Measurements from ENCODE around the gene TRIM14.
"Not testable (repeated sequence)": the region's sequence is repeated elsewhere in the genome, so short reads cannot be mapped to it uniquely, and the experiment has no call there.

TRIM14 gene

GRCh38 chr9:98140503-98140902 is 21.5 kb upstream of the TRIM14 start:
- DNase-seq: no peak

GRCh38 chr9:98136489-98136888 is 17.5 kb upstream of the TRIM14 start:
- no peak for DNase-seq

GRCh38 chr9:98135938-98136337 is 16.9 kb upstream of the TRIM14 start:
- no peak for DNase-seq

- DNase-seq: no peak
These were observed 16.5 kb upstream of the TRIM14 start for GRCh38 chr9:98135558-98135934.

DNA sequence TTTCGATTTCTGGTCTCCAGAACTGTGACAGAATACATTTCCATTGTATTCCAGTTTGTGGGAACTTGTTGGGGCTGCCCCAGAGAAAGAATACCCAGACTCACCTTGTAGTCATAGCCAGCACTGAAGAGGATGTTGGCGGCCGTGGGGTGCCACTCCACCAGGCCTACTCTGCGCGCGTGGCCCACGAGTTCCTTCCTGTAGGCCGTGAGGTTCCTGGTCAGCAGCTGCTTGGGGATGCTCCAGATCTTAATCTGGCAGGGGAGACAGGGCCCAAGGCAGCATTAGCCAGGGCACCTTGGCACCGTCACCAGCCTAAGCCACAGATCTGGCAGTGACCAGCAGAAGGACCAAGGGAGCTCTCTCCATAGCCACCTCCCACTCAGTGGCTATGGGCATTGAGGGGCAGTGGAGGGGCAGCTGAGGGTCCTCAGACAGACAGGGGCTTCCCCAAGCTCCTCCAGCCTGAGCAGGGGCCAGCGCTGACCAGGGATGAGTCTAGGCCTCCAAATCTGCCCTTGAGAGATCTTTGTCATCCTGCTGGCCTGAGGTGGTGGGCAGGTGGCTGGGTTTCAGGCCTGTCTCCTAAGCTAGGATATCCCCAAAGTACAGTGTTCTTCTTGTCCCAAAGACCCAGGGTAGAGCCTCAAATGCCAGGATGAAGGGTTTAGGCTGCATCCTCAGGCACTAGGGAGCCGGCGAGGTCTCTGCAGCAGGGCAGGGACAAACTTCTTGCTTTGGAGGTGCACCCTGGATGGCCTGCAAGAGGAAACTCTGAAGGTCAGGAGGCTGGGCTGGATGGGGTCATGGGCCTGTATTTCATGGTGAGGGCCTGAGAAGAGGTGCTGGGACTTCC is 15.9 kb upstream of the TRIM14 start:
- no peak for DNase-seq

DNA sequence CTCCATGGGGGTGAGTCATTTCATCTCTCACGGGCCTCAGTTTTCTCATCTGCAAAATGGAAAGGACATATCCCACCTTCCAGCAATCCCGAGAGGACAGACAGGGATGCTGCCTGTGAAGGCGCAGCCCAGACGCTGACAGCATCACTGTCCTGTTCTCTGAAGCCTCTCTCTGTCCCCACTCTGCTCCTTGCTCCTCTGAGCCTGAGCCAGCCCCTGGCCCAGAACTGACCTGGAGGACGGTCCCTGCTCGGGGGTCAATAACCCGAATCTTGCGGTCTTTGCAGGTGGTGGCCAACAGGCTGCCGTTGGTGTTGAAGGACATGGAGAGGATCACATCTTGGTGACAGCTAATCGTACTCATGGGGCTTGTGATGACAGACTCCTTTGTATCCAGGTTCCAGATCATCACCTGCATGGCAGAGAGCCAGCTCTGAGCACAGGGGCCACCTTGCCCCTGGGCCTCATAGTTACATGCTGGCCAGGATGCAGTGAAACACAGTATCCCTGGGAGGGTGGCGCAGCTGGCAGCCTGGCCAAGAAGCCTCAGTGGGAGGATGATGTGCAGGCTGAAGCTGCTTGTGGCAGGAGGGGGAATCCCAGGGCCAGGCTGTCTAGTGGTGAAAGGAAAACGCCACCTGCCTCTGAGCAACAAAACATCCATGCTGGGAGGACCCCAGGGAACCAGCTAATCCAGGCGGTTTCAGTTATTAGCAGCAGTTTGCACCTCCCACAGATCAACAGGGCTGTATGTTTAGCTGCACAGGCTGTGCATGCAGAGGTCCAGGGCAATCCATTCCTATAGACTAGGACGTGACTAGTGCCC is 14.0 kb upstream of the TRIM14 start:
- DNase-seq: no peak

DNA sequence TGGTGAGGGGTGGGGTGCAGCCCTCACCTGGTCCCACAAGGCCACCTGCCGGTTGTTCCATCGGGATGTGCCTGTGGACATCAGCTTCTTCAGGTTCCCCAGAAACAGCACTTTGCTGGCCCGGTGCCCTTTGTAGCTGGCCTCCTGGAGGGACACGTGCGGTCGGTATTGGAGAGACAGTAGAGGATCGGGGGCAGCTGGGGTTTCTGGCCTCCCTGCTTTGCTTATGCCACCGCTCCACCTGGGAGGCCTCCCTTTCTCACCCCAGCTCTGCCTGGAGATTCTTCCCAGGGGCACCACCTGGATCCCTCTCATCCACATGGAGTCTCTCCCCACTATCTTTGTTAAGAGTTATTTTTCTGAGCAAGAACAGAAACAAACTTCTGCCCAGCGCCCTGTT is 13.1 kb upstream of the TRIM14 start:
- DNase-seq: no peak

- DNase-seq: no peak
These were observed 11.7 kb upstream of the TRIM14 start for GRCh38 chr9:98130576-98131228.

DNA sequence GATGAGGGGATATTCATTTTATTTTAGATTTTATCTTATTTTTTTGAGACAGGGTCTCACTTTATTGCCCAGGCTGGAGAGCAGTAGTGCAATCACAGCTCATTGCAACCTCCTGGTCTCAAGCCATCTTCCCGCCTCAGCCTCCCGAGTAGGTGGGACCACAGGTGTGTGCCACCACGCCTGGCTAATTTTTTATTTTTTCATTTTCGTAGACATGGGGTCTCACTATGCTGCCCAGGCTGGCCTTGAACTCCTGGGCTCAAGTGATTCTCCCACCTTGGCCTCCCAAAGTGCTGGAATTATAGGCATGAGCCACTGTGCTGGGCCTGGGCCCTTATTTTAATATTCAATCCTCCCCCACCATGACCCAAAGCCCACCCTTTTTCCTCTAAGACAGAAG is 11.0 kb upstream of the TRIM14 start:
- DNase-seq: not testable (repeated sequence)

DNA sequence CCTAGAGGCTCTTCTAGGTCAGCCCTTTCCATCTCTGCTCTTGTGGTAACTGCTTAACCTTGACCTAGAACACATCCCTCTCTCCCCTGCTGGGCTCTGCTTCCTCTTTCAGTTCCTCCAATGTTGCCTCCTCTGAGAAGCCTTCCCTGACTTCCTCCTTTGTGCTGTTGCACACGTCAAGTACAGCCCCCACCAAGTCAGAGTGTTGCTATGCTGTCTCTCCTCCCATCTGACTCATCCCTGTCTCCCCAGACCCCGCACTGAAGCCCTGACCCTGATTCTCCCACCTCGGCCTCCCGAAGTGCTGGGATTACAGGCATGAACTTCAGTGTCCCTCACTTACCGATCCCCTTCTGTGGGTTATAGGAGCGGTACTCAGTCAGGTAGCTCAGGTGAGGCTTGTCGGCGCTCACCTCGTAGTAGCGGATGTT is 10.4 kb upstream of the TRIM14 start:
- DNase-seq: no peak

DNA sequence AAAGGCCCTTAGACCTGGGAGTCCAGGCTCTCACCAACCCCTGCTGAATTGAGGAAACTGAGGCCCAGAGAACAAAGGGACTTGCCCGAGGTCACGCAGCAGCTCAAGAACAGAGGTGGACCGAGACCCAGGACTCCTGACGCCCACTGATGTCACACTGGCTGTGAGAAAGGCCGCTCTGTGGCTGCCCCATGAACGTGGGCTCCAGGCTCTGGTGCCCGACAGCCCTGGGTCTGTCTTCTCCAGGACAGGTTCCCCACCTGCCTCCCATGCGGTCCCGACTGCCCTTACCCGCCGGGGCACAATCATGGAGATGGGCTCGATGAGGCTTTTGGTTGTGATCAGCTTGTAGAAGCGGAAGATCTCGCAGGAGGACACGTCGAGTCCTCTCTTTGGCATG is 9.3 kb upstream of the TRIM14 start:
- no peak for DNase-seq

DNA sequence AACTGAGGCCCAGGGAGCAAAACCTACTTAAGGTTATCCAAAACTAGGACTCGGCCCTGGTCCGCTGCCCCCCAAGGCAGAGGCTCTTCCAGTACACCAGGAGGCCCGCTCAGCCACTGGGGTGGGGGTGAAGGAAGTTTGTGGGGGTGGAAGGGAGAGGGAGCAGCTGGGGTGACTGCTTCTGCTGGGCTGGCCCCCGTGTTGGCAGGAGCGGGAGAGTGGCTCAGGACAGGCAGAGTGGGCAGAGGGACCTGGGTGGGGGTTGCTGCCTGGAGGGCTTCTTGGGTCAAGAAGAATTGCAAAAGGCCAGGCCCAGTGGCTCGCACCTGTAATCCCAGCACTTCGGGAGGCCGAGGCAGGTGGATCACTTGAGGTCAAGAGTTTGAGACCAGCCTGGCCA is 8.2 kb upstream of the TRIM14 start:
- no peak for DNase-seq

- no peak for DNase-seq
These were observed 5.8 kb upstream of the TRIM14 start for GRCh38 chr9:98124637-98125426.

- DNase-seq: not testable (repeated sequence)
These were observed 5.1 kb upstream of the TRIM14 start for GRCh38 chr9:98124091-98124490.

- DNase-seq: no peak
These were observed 2.0 kb upstream of the TRIM14 start for GRCh38 chr9:98121058-98121457.

GRCh38 chr9:98120476-98120875 is 1.5 kb upstream of the TRIM14 start:
- DNase-seq: no peak

DNA sequence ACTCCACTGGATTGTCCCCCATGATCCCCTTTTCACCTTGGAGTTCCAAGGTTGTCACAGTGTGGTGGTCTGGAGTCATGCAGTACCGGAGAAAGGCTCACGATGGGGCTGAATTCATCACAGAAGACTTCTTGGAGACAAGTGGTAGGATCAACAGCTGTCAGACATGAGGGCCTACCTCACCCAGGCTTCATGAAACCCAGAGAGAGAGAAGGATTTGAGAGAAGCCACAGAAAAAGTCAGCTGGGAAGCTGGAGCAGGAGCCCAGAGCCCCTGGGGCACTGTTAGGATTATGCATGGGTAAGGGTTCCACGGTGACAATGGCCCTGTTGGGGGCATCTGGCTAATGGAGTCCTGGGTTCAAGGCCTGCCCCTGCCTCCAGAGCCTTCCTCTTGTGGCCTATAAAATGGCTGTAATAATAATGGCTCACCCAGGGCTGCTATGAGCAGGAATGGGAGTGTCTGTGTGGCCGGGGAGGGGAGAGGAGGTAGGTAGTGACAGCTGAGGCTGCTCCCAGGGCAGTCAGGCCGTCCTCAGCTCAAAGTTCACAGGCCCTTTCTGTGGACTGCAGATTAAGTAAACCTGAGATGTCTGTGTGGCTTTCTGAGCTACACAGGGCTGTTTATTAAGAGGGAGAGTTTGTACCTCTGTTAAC is 910 bp downstream of the TRIM14 start:
- peak; percentile 43 for DNase-seq

- not testable (repeated sequence) for DNase-seq
These were observed 1.9 kb downstream of the TRIM14 start for GRCh38 chr9:98117097-98117496.

DNA sequence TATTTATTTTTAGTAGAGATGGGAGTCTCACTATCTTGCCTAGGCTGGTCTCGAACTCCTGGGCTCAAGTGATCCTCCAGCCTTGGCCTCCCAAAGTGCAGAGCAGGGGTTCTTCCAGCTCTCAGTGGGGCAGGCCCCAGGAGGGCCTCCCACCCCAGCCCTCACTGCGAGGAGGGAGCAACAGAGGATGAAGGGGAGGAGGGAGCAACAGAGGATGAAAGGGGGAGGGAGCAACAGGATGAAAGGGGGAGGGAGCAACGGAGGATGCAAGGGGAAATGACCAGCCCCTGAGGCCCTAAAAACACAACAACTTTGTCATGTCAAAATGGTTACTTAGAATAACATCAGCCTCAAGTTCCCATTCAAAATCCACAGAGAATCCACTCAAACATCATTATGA is 10.0 kb downstream of the TRIM14 start:
- DNase-seq: no peak

DNA sequence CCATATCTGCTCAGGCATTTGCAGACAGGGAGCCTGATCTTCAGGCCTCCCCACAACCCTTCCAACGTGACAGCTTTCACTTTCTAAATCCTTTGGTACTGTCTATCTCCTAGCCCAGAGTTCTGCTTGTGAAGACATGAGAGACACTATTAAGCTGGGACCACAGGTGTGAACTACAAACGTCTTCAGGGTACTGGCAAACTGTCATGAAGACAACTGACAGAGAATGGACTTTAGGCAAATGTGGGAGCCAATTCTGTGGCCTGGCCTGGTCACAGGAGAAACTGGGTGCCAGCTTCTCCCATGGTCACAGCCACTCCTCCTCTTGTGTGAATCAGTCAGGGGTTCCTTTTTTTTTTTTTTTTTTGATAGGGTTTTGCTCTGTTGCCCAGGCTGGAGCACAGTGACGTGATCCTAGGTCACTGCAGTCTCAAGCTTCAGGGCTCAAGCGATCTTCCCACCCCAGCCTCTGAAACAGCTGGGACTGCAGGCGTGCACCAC is 10.4 kb downstream of the TRIM14 start:
- no peak for DNase-seq

DNA sequence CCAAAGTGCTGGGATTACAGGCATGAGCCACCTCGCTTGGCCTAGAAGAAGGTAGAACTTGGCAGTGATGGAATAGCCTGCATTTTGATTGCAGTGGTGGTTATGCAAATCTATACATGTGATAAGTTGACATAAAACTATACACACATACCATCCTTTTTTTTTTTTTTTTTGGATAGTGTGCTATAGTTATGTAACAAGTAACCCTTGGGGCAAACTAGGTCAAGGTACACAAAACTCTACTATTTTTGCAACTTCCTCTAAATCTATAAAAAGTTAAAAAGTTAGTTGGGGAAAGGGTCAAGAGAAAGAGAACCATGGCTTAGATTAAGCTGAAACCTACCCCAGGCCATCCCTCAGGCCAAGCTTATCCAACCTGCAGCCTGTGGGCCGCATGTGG is 11.1 kb downstream of the TRIM14 start:
- DNase-seq: no peak

GRCh38 chr9:98105006-98105405 is 14.0 kb downstream of the TRIM14 start:
- no peak for DNase-seq
